Midbrain (tissue), 1 donor: ENCODE measurements around the gene HTRA1.

Source experiments
- DNase-seq: peaks from one replicate; lab custom pipeline; 2025; lab: John Stamatoyannopoulos, UW

The HTRA1 gene

GRCh38 chr10:122554131-122555036 lies 93.0 kb downstream of the HTRA1 start:
- DNase-seq = no peak

- no peak for DNase-seq
Observed at GRCh38 chr10:122555442-122555841, 94.1 kb downstream of the HTRA1 start.

- no peak for DNase-seq
Observed at GRCh38 chr10:122557516-122557915, 96.2 kb downstream of the HTRA1 start.

- no peak for DNase-seq
Observed at GRCh38 chr10:122558452-122558851, 97.1 kb downstream of the HTRA1 start.

- no peak for DNase-seq
Observed at GRCh38 chr10:122559228-122559627, 97.9 kb downstream of the HTRA1 start.

- no peak for DNase-seq
Observed at GRCh38 chr10:122560279-122560804, 99.0 kb downstream of the HTRA1 start, which contains the start of gene DMBT1. TSS of gene DMBT1 (plus strand) at chr10:122560754. CDS start at chr10:122560771, 17 bp downstream.

- DNase-seq = no peak
Observed at GRCh38 chr10:122561212-122561611, 99.9 kb downstream of the HTRA1 start.

GRCh38 chr10:122561792-122562191 lies 100.4 kb downstream of the HTRA1 start:
- no peak for DNase-seq
